HCT116 (cell line): Measurements from ENCODE around the gene OGN.

ENCODE experiments used
- CBX3 ChIP-seq: IDR thresholded peaks from 2 replicates; pipeline ENCODE4 v1.6.1; 2012; ENCODE audit warnings: low read depth
- CTCF ChIP-seq, 3 experiments: fragments of 200-600 bp in 1 of 3; sonication (generic) in 1 of 3; IDR thresholded peaks in 2 of 3; conservative IDR thresholded peaks in 1 of 3; 2 replicates each; pipeline ENCODE4 v1.5.1; 2012 to 2017; ENCODE audit warnings: low read depth in 2 of 3, low read length in 2 of 3, antibody characterized with exemption in 1 of 3, borderline replicate concordance in 1 of 3, control low read depth in 1 of 3, mild to moderate bottlenecking in 1 of 3, mixed read lengths in 1 of 3, mixed run types in 1 of 3, moderate library complexity in 1 of 3; ENCODE audit not compliant: insufficient read depth in 1 of 3
- EZH2 ChIP-seq: fragments of 200-600 bp; sonication (generic); IDR thresholded peaks from 2 replicates; pipeline ENCODE4 v1.6.1; 2017; ENCODE audit warnings: antibody characterized with exemption, mixed run types
- JUND ChIP-seq: IDR thresholded peaks from 2 replicates; pipeline ENCODE4 v1.6.1; 2012
- POLR2A ChIP-seq: IDR thresholded peaks from 2 replicates; pipeline ENCODE4 v1.7.0; 2011; ENCODE audit warnings: borderline replicate concordance; ENCODE audit not compliant: insufficient read depth, insufficient read length; ENCODE audit errors: extremely low read depth
- POLR2AphosphoS5 ChIP-seq: IDR thresholded peaks from 2 replicates; pipeline ENCODE4 v1.6.1; 2011; ENCODE audit warnings: mild to moderate bottlenecking, low read depth, low read length, moderate library complexity
- RAD21 ChIP-seq: IDR thresholded peaks from 2 replicates; pipeline ENCODE4 v1.6.1; 2012; ENCODE audit warnings: low read depth, mild to moderate bottlenecking
- SP1 ChIP-seq: IDR thresholded peaks from 2 replicates; pipeline ENCODE4 v1.6.1; 2012; ENCODE audit warnings: low read depth
- YY1 ChIP-seq: IDR thresholded peaks from 2 replicates; pipeline ENCODE4 v1.6.1; 2011; ENCODE audit warnings: low read length, low read depth, moderate library complexity, mild to moderate bottlenecking; ENCODE audit not compliant: insufficient replicate concordance; ENCODE audit errors: extremely low read depth
- ZNF274 ChIP-seq: fragments of 200-500 bp; sonication (Bioruptor generic); IDR thresholded peaks from 2 replicates; pipeline ENCODE4 v1.6.1; 2014; ENCODE audit warnings: mild to moderate bottlenecking, low read depth, low read length, inconsistent platforms

DNA sequence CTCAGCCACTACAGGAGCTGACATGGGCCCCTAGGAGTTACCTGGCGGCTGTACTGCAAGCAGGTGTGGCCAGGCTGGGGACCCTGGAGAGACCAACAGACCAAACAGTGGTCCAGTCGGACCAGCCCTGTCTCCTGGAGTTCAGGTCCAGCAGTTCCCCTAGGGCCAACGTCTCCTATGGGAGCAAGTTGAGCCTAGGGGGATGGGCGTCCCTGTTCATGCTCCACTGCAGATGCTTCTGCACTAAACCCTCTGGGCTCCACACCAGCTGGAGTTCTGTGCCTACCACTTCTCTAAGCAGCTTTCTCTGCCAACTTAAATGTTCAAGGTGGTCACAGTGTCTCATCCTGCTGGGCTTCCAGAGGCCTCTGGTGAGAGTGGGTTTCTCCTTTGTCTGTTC lies 40.5 kb upstream of the OGN start:
- TF ChIP-seq YY1 (no peak), CTCF (IDR thresholded peaks at IDR 0.05 in 2 of 3, conservative IDR thresholded peaks at IDR 0.05 in 1 of 3; ENCODE audit: borderline replicate concordance in 1 of 3, insufficient read depth in 1 of 3, low read depth in 2 of 3, low read length in 2 of 3) (no peak), EZH2 (no peak), CBX3 (no peak), POLR2A (no peak), POLR2AphosphoS5 (no peak), JUND (no peak), RAD21 (no peak), SP1 (no peak), ZNF274 (no peak)
